GM18867 (cell line): Measurements from ENCODE around the gene ZDHHC20.

Source experiments
- ATAC-seq: cut with Tn5 transposase; IDR thresholded peaks from one replicate; pipeline ENCODE4 v1.9.1; 2021; ENCODE audit warnings: mild to moderate bottlenecking, moderate library complexity; ENCODE audit not compliant: unreplicated experiment

The ZDHHC20 gene

GRCh38 chr13:21458813-21459701 lies at the start of gene ZDHHC20:
Gene ZDHHC20, minus strand, starts transcription at chr13:21459303. Its CDS starts 132 bp downstream, at chr13:21459171.
- peak; percentile 92 for ATAC-seq

GRCh38 chr13:21504379-21504778 lies 45.3 kb upstream of the ZDHHC20 start:
- no peak for ATAC-seq

GRCh38 chr13:21501686-21502085 lies 42.6 kb upstream of the ZDHHC20 start:
- ATAC-seq, result no peak

- no peak for ATAC-seq
These were observed 27.2 kb upstream of the ZDHHC20 start for GRCh38 chr13:21486322-21486721.

GRCh38 chr13:21483748-21484147 lies 24.6 kb upstream of the ZDHHC20 start:
- ATAC-seq, result no peak

- no peak for ATAC-seq
These were observed 22.3 kb upstream of the ZDHHC20 start for GRCh38 chr13:21481359-21481758.

GRCh38 chr13:21478881-21479808 lies 20.0 kb upstream of the ZDHHC20 start:
- ATAC-seq, result peak; percentile 54

- ATAC-seq, result peak; percentile 85
These were observed 17.9 kb upstream of the ZDHHC20 start for GRCh38 chr13:21476893-21477472.

- no peak for ATAC-seq
These were observed 16.0 kb upstream of the ZDHHC20 start for GRCh38 chr13:21475115-21475514.

- no peak for ATAC-seq
These were observed 11.7 kb upstream of the ZDHHC20 start for GRCh38 chr13:21470785-21471184.

- no peak for ATAC-seq
These were observed 7.4 kb upstream of the ZDHHC20 start for GRCh38 chr13:21466527-21466926.

- ATAC-seq, result no peak
These were observed 6.6 kb upstream of the ZDHHC20 start for GRCh38 chr13:21465710-21466160.

GRCh38 chr13:21463424-21463823 lies 4.3 kb upstream of the ZDHHC20 start:
- ATAC-seq, result no peak

- ATAC-seq, result no peak
These were observed 2.0 kb upstream of the ZDHHC20 start for GRCh38 chr13:21461131-21461530.

- peak; percentile 40 for ATAC-seq
These were observed 671 bp downstream of the ZDHHC20 start for GRCh38 chr13:21458451-21458812.

GRCh38 chr13:21453387-21454081 lies 5.6 kb downstream of the ZDHHC20 start:
- no peak for ATAC-seq

- ATAC-seq, result no peak
These were observed 8.2 kb downstream of the ZDHHC20 start for GRCh38 chr13:21450936-21451335.

GRCh38 chr13:21446656-21447055 lies 12.4 kb downstream of the ZDHHC20 start:
- no peak for ATAC-seq

- no peak for ATAC-seq
These were observed 13.3 kb downstream of the ZDHHC20 start for GRCh38 chr13:21445759-21446158.

GRCh38 chr13:21443171-21443570 lies 15.9 kb downstream of the ZDHHC20 start:
- ATAC-seq, result no peak

GRCh38 chr13:21436582-21436981 lies 22.5 kb downstream of the ZDHHC20 start:
- ATAC-seq, result no peak
